ENCODE measurements around the gene ZNF417.
"Not testable (repeated sequence)": the region's sequence is repeated elsewhere in the genome, so short reads cannot be mapped to it uniquely, and the experiment has no call there.

Gene ZNF417

DNA sequence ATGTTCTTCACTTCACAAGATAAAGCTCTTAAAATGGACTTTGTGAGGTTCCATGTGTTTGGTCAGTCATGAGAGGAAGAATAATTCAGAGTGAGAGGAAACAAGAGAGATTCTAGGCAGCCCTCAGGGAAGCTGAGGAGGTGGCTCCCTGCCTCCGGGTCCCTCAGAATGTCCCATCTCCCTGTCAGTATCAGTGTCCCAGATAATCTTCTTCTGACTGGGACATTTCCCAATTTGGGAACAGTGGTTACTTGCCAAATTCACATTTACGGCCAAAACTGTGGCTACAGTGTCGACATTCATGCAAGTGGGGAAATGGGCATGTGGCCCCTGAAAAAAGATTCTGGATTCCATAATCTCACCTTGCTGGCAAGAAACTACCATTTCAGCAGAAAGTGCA, 9.0 kb downstream of the ZNF417 start:
- TF ChIP-seq POLR2A (IDR thresholded peaks at IDR 0.05; ENCODE audit: low read depth, low read length): no peak
- DNase-seq (ENCODE audit: insufficient read length, low spot score) (no peak), FAIRE-seq (no peak)

DNA sequence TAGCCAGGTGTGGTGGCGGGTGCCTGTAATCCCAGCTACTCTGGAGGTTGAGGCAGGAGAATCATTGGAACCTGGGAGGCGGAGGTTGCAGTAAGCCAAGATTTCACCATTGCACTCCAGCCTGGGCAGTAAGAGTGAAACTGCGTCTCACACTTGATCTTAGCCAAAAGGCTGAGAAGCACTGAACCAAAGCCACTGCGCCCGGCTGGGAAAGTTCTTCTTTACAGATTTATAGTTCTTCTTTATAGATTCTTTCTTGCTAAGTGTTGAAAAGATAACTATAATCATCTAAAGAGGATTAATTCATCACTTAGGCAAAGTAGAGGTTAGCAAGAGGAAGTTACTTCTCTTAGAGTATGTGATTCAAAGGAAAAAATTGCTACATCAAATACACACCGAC, 11.1 kb downstream of the ZNF417 start:
- no peak for DNase-seq (ENCODE audit: insufficient read length, low spot score)
- no peak for TF ChIP-seq POLR2A (IDR thresholded peaks at IDR 0.05; ENCODE audit: low read depth, low read length)
- no peak for FAIRE-seq

DNA sequence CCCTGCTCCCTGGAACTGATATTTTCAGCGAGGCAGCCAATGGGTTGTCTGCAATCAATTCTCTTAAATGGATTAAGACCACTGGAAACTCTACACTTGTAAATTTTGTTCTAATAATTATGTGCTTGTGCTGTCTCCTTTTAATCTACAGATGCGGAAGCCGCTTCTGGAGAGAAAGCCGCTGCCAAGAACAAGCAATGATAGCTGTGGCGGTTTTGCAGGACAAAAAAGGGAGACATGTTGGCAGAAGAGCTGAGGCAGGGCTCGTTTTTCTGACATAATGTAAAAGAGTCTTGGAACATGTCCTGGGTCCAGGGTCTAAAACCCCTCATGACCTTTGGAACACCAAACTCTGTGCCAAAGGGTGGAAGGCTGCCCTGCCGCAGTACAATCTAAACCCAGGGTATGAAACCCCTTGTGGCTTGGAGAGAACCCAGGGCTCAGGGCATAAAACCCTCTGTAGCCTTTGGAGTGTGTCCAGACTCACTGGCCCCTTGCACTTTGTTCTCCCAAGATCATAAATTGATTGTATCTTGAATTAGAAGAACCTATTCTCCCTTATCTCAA, 12.7 kb downstream of the ZNF417 start:
- DNase-seq (ENCODE audit: insufficient read length, low spot score) (no peak), FAIRE-seq (no peak)
- no peak for TF ChIP-seq POLR2A (IDR thresholded peaks at IDR 0.05; ENCODE audit: low read depth, low read length)

DNA sequence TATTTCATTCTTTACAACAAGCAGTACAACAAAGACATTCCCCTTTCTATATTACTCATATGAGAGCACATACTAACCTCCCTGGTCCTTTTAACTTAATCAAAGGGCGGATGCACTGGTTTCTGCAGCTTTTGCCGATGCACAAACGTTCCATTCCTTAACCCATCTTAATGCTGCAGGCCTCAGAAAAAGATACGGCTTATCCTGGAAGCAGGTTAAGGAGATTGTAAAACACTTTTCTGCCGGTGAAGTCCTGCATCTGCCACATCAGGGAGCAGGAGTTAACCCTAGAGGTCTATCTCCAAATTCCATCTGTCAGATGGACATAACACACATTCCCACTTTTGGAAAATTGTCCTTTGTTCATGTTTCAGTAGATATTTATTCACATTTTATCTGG, 16.1 kb downstream of the ZNF417 start:
- no peak for TF ChIP-seq POLR2A (IDR thresholded peaks at IDR 0.05; ENCODE audit: low read depth, low read length)
- no peak for FAIRE-seq
- no peak for DNase-seq (ENCODE audit: insufficient read length, low spot score)

DNA sequence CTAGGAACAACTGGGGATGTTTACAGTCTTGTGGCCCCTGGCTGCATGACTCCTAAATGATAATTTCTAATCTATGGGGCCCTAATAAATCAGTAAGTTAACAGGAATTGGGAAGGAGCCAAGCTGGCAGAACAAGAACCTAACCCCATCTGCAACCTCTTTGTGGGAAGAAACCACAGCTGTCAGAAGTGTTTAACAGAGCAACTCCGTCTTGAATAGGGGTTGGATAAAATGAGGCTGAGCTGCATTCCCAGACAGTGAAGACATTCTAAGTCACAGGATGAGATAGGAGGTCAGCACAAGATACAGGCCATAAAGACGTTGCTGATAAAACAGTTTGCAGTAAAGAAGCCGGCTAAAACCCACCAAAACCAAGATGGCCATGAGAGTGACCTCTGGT, 25.7 kb downstream of the ZNF417 start:
- not testable (repeated sequence) for DNase-seq (ENCODE audit: insufficient read length, low spot score)

DNA sequence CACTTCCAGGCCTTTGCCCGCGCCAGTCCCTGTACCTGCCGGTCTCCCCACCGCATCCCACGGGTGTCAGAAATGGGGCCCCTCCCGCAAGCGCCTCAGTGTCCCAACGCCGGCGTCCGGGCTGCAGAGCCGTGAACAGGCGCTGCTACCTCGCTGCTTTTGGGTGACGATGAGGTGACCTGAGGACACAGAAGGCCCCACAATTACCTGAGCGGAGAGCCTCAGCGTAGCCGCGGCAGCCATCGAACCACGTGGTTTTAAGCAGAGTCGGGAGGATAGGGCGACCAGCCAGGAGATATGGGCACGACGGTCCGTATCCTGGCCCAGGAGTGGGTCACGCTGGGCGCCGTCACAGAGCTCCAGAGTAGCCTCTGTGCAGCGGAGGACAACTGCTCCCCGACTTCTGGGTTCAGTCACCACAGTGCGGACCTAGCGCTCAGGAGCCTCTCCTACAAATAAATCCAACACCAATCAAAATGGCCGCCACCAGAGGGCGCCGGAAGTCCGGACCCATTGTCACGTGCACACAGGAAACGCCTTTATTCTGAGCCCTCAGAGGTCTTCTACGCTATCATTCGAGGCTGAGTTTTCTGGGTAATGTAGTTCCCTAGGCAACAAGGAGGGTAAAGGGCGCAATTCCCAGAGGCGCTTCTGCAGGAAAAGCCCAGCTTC, 27.7 kb downstream of the ZNF417 start, which contains the start of gene ZNF814:
Gene ZNF814, minus strand, starts transcription at position 478 of the 672 bp plus-strand sequence. Its CDS starts 235 bp downstream, at position 243.
- DNase-seq (ENCODE audit: insufficient read length, low spot score) (no peak), FAIRE-seq (no peak)
- TF ChIP-seq POLR2A (IDR thresholded peaks at IDR 0.05; ENCODE audit: low read depth, low read length): no peak

More for the DNA sequence above, 25.7 kb downstream of the ZNF417 start:
- not testable (repeated sequence) for FAIRE-seq

DNA sequence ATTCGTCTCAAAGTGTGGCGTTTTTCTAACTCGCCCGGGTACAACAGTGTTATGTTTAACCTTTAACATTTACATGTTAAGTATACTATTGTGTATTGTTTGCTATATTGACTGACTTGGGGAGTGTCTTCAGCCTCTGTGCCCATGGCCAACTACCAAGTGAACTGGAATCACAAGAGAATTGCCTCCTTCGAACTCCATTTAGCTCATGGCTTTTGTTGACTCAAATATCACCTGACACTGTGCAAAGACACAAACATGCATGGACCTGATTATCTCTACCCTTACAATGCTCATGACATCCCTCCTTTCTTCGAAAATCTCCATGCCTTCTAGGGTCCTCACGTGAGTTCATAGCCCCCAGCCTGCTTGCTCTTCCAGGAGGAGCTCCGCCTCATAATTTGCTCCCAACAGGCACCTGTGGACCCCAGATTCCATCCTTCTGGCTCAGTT, 28.3 kb downstream of the ZNF417 start:
- FAIRE-seq (no peak), DNase-seq (ENCODE audit: insufficient read length, low spot score) (no peak)
- TF ChIP-seq POLR2A (IDR thresholded peaks at IDR 0.05; ENCODE audit: low read depth, low read length): no peak

DNA sequence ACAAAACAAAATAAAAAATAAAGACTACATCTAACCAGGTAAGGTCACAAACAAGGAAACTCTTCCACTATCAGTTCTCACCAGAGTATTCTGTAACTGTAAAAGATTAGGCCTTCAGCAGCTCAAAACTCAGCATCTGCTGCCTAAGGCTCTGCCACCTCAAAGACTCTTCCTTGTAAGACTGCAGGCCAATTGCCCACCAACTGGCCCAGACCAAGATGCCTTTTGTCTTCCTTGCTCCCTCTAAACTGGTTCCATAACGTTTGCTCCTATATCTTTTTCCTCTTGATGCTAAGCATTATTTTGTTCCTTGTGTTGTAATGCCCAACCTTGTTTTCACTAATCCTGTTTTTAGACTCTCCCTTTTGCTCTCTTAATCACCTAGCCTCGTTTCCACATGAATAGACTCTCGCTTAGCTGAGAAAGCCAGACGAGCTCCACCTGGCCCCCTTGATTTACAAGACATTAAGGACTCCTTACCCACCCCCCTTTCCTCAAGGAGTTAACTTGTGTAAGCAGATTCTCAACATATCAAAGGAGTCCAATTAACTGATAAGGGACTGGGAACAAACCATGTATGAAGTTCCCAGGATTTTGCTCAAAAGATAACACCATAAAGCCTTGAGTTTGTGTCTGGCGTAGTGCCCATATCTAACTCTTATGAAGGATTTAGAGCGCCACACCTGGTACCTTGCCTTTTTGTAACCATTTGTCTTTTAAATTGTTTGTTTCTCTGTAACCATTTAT, 29.0 kb downstream of the ZNF417 start:
- FAIRE-seq (no peak), DNase-seq (ENCODE audit: insufficient read length, low spot score) (no peak)
- TF ChIP-seq POLR2A (IDR thresholded peaks at IDR 0.05; ENCODE audit: low read depth, low read length): no peak

DNA sequence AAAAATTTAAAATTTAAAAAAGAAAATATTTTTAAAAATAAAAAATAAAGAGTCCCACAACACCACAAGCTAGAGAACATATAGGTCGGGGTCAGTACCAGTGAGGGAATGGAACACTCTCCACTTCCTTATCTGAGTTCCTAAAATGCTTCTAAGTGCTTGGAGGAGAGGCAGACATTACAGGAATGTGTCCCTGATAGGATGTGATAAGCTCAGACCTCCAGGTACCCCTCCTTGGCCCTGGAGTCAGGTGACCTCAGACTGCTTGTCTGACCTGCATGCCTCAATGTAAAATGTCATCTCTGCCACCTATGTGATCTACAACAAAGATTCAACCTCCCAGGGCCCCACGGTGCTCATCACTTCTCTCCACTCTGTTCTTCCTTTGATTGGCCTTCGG, 30.3 kb downstream of the ZNF417 start:
- FAIRE-seq (no peak), DNase-seq (ENCODE audit: insufficient read length, low spot score) (no peak)
- no peak for TF ChIP-seq POLR2A (IDR thresholded peaks at IDR 0.05; ENCODE audit: low read depth, low read length)

DNA sequence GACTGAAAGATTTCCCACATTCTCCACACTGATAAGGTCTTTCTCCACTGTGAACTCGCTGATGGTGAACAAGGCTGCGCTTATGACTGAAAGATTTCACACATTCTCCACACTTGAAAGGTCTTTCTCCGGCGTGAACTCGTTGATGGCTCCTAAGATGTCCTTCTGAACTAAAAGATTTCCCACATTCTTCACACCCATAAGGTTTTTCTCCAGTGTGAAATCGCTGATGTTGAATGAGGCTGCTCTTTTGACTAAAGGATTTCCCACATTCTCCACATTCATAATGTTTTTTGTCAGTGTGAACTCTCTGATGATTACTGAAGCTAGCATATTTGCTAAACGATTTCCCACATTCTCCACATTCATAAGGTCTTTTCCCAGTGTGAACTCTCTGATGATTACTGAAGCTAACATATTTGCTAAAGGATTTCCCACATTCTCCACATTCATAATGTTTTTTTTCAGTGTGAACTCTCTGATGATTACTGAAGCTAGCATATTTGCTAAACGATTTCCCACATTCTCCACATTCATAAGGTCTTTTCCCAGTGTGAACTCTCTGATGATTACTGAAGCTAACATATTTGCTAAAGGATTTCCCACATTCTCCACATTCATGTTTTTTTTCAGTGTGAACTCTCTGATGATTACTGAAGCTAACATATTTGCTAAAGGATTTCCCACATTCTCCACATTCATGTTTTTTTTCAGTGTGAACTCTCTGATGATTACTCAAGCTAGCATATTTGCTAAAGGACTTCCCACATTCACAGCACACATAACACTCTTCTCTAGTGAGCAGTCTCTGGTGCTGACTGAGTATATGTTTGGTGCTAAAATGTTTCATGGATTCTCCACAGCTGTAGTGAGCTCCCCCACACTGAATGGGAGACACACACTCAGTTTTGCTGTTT, 42.3 kb downstream of the ZNF417 start:
- not testable (repeated sequence) for FAIRE-seq; DNase-seq (ENCODE audit: insufficient read length, low spot score)

DNA sequence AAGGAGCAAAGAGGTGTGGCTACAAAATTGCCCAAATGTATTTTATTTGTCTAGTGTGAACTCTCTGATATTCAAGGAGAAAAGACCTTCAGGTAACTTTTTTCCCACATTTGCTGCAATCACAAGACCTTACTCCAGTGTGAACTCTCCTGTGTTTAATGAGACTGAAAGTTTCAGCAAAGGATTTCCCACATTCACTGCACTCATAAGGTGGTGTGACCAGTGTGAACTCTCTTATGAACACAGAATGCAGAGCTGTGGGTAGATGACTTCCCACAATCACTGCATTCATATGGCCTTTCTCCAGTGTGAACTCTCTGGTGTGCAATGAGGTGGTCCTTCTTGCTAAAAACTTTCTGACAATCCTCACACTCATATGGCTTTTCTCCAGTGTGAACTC, 43.9 kb downstream of the ZNF417 start:
- no peak for TF ChIP-seq POLR2A (IDR thresholded peaks at IDR 0.05; ENCODE audit: low read depth, low read length)
- no peak for DNase-seq (ENCODE audit: insufficient read length, low spot score)
- no peak for FAIRE-seq

DNA sequence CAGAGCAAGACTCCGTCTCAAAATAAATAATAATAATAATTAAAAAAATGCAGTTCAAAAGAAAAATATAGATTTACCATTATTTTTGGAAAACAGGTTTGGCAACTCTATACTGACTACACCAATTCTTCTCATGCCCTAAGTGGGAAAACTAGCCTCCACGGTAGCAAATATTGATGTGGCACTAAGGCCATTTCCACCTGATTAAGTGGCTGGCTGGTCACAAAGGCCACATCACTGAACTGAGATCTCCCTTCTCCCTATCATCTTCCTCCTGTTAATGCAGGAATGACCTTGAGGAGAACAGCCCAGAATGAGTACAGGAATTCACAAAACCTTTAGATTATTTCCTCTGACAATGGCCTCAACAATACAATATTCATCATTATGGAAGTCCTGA, 46.2 kb downstream of the ZNF417 start:
- DNase-seq (ENCODE audit: insufficient read length, low spot score) (no peak), FAIRE-seq (no peak)
- TF ChIP-seq POLR2A (IDR thresholded peaks at IDR 0.05; ENCODE audit: low read depth, low read length): no peak

DNA sequence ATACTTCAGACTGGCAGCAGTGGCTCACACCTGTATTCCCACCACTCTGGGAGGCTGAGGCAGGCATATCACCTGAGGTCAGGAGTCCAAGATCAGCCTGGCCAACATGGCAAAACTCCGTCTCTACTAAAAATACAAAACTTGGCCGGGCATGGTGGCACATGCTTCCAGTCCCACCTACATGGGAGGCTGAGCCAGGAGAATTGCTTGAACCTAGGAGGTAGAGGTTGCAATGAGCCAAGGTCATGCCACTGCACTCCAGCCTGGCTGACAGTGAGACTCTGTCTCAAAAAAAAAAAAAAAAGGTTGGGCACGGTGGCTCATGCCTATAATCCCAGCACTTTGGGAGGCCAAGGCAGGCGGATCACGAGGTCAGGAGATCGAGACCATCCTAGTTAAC, 46.7 kb downstream of the ZNF417 start:
- FAIRE-seq; DNase-seq (ENCODE audit: insufficient read length, low spot score): not testable (repeated sequence)
